Measurements from ENCODE around the gene DIS3L.

GRCh38 chr15:66253418-66254088, 39.8 kb upstream of the DIS3L start, which contains the start of gene MEGF11:
- TF ChIP-seq CTCF (IDR thresholded peaks at IDR 0.05): no peak
- no peak for TF ChIP-seq ETV6 (CRISPR knock-in tag; IDR thresholded peaks at IDR 0.05)
- no peak for TF ChIP-seq E2F1 (CRISPR knock-in tag; IDR thresholded peaks at IDR 0.05)
- TF ChIP-seq ELF4 (CRISPR knock-in tag; IDR thresholded peaks at IDR 0.05; ENCODE audit: low read depth): no peak
- TF ChIP-seq TEAD4 (CRISPR knock-in tag; IDR thresholded peaks at IDR 0.05): no peak
- no peak for TF ChIP-seq MAX (CRISPR knock-in tag; IDR thresholded peaks at IDR 0.05)
- no peak for TF ChIP-seq SP1 (CRISPR knock-in tag; conservative IDR thresholded peaks at IDR 0.05)
- TF ChIP-seq NR3C1 (CRISPR knock-in tag; conservative IDR thresholded peaks at IDR 0.05; ENCODE audit: low read depth): no peak
- peak; percentile 16; the same call in 1 of the 2 replicates for TF ChIP-seq NFE2L1 (CRISPR knock-in tag; IDR thresholded peaks at IDR 0.05)
- no peak for TF ChIP-seq STAT6 (CRISPR knock-in tag; conservative IDR thresholded peaks at IDR 0.05; ENCODE audit: low read depth)
- no peak for TF ChIP-seq USF2 (CRISPR knock-in tag; IDR thresholded peaks at IDR 0.05)
